Measurements from ENCODE around the gene TIMM23.

The TIMM23 gene

GRCh38 chr10:46030091-46030937 is 58.0 kb downstream of the TIMM23 start, which contains the start of gene NCOA4:
Gene NCOA4, minus strand, starts transcription at chr10:46030623. Its CDS starts 13,943 bp downstream, at chr10:46016680.
- ChIA-PET POLR2A (interaction anchor here (1.4 kb wide), 1 partner anchor 9 kb away, joined by 4 read pairs; no protein-coding TSS in a partner anchor), CTCF (interaction anchor here (1.2 to 6.2 kb wide), 4 partner anchors 10 to 797 kb away, joined by 3 to 57 read pairs (median 20); no protein-coding TSS in a partner anchor)
- peak within 1 kb of the TSS; percentile 94 for H3K4me3 ChIP-seq (ENCODE audit: low read depth, low read length)
- peak; percentile 84 for TF ChIP-seq CTCF (IDR thresholded peaks at IDR 0.05; ENCODE audit: insufficient read depth, low read length, missing control alignments)
- peak; percentile 86 for DNase-seq (ENCODE audit: low read depth, low spot score)

- no peak for TF ChIP-seq CTCF (IDR thresholded peaks at IDR 0.05; ENCODE audit: insufficient read depth, low read length, missing control alignments)
- POLR2A ChIA-PET: no interaction called here
- CTCF ChIA-PET: interaction anchor here (1.1 kb wide), 1 partner anchor 11 kb away, joined by 5 read pairs; no protein-coding TSS in a partner anchor
- DNase-seq (ENCODE audit: low read depth, low spot score): no peak
- H3K4me3 ChIP-seq (ENCODE audit: low read depth, low read length): no peak overlapping the region
These were observed 59.6 kb downstream of the TIMM23 start for GRCh38 chr10:46031648-46032532.

- POLR2A ChIA-PET: no interaction called here
- peak; percentile 62 for DNase-seq (ENCODE audit: low read depth, low spot score)
- CTCF ChIA-PET: interaction anchor here (1.0 to 1.2 kb wide), 2 partner anchors 10 to 794 kb away, joined by 3 to 4 read pairs; no protein-coding TSS in a partner anchor
- no peak overlapping the region for H3K4me3 ChIP-seq (ENCODE audit: low read depth, low read length)
- no peak for TF ChIP-seq CTCF (IDR thresholded peaks at IDR 0.05; ENCODE audit: insufficient read depth, low read length, missing control alignments)
These were observed 61.3 kb downstream of the TIMM23 start for GRCh38 chr10:46033602-46034011.

GRCh38 chr10:46035923-46036849 is 63.9 kb downstream of the TIMM23 start:
- POLR2A ChIA-PET: no interaction called here
- no peak for DNase-seq (ENCODE audit: low read depth, low spot score)
- CTCF ChIA-PET: no interaction called here
- no peak for TF ChIP-seq CTCF (IDR thresholded peaks at IDR 0.05; ENCODE audit: insufficient read depth, low read length, missing control alignments)
- no peak overlapping the region for H3K4me3 ChIP-seq (ENCODE audit: low read depth, low read length)

DNA sequence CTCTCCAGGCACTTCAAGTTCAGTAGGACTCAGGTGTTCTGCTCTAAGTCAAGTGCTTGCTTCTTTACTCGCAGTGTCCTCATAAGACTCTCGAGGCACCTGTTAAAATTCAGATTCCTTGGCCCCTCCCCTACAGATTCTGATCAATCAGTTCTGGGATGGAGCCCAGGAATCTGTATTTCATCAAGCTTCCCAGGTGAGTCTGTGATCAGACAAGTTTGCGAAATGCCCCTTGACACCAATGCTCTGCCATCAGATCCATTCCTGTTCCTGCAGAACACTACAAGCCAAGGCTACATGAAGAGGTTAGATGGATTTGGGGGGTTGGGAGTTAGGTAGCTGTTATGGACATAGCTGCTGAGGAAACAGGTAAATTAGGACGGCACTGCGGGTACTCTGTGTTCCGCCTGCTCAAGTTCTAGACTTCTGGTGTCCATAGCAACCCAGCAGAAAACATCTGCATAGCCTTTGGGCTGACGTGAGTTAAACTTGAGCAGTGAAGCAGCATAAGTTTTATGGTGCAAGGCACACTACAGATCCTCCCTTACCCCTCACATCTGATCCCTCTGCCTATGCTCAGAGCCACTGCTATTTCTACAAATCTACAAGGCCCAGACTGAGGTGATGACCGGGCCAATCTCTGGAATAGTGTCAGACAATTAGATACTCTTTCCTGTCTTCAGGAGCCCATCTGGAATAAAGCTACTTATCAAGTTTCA is 65.0 kb downstream of the TIMM23 start:
- DNase-seq (ENCODE audit: low read depth, low spot score): no peak
- TF ChIP-seq CTCF (IDR thresholded peaks at IDR 0.05; ENCODE audit: insufficient read depth, low read length, missing control alignments): no peak
- H3K4me3 ChIP-seq (ENCODE audit: low read depth, low read length): no peak overlapping the region
- CTCF ChIA-PET: no interaction called here
- POLR2A ChIA-PET: no interaction called here
